HG03460 (cell line): ENCODE measurements around the gene PPM1N.

ENCODE experiments used
- ATAC-seq: cut with Tn5 transposase; IDR thresholded peaks from one replicate; pipeline ENCODE4 v1.9.1; 2021; ENCODE audit not compliant: unreplicated experiment

The PPM1N gene, protein sequence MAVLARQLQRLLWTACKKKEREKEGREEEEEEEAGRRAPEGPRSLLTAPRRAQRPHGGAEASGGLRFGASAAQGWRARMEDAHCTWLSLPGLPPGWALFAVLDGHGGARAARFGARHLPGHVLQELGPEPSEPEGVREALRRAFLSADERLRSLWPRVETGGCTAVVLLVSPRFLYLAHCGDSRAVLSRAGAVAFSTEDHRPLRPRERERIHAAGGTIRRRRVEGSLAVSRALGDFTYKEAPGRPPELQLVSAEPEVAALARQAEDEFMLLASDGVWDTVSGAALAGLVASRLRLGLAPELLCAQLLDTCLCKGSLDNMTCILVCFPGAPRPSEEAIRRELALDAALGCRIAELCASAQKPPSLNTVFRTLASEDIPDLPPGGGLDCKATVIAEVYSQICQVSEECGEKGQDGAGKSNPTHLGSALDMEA

DNA sequence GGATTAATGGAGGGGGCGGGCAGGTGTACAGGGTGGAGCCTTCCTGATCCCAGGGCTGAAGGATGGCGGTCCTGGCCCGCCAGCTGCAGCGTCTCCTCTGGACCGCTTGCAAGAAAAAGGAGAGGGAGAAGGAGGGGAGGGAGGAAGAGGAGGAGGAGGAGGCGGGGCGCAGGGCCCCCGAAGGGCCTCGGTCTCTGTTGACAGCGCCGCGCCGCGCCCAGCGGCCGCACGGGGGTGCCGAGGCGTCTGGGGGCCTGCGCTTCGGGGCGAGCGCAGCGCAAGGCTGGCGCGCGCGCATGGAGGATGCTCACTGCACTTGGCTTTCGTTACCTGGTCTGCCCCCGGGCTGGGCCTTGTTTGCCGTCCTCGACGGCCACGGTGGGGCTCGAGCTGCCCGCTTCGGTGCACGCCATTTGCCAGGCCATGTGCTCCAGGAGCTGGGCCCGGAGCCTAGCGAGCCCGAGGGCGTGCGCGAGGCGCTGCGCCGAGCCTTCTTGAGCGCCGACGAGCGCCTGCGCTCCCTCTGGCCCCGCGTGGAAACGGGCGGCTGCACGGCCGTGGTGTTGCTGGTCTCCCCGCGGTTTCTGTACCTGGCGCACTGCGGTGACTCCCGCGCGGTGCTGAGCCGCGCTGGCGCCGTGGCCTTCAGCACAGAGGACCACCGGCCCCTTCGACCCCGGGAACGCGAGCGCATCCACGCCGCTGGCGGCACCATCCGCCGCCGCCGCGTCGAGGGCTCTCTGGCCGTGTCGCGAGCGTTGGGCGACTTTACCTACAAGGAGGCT lies at the start of gene PPM1N:
Gene PPM1N (plus strand): TSS at position 33 of the 785 bp plus-strand sequence. CDS start 30 bp downstream, at position 63.
- no peak for ATAC-seq

DNA sequence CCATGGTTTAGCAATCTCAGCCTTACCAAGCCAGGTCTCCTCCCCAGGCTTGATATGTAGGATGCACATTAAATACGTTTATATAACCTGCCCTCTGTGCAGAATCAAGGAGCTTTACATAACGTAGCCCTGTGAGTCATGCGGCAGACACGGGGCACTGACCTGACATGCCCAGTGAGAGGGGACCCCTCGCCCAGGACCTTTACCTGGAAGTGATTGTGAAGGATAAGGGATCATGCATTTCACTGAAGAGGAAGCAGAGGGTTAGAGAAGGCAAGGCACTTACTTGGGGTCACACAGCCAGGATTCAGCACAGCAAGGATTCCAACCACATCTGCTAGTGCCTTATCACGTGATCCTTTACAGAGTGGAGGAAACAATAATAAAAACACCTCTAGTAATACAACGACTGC lies 49.4 kb upstream of the PPM1N start:
- no peak for ATAC-seq

DNA sequence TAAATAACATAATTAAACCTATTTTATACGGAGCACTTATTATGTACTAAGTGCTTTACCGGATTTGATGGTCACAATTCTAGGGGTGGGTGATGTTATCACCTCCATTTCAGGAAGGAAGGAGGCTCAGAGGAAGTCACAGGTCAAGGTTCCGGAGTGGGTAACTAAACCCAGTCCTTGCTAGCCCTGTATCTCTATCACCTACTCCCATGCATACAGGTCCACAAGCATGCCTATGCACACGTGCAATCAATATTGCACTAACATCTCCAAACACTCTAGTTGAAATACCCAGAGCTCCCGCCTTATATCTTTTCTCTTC lies 48.3 kb upstream of the PPM1N start:
- no peak for ATAC-seq

DNA sequence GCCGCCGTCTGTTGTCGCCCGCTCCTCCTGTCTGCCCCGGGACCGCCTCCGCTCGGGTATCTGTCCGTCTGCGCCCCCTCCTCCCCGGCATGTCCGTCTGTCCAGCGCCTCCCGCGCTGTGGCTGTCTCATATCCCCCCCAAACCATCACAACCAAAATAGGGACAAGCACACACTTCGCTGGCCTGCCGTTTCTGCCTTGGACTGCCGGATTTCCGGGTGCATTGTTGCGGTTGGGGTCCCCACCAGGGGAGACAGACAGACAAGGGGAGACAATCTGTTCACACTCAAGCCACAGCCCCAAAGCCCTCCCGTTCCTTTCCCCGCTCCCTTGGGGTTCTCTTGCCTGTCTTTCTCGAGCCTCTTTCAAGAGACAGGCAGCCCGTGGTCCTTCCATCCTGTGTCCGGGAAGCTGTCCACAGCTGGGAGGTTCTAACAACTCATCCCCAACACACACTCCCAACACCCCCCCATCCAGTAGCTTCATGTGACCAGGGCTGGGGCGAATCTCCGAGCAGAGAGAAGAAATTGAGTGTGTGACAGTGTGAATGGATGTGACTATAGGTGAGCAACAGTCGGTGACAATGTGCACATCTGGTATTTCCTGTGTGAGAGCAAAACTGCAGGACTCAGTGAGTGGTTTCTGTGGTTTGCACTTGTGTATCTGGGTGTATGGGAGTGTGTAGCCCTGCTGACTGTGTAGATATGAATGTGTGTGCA lies 47.0 kb upstream of the PPM1N start:
- ATAC-seq: peak; percentile 11

DNA sequence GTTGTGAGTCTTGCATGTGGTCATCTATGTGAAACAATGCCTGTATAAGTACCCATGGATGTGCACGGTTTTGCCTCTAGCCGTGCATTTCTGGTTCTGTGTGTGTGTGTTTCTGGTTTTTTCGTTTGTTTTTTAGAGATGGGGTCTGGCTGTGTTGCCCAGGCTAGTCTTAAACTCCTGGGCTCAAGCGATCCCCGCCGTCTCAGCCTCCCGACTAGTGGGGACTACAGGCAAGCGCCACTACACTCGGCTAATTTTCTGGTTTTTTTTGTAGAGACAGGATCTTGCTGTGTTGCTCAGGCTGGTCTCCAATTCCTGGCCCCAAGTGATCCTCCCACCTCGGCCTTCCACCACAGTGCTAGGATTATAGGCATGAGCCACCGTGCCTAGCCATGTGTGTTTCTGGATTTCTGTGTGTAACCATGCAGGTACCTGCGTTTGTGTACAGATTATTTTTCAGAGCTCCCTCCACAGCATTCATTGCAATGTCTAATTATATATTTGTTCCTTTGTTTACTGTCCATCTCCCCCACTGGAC lies 46.3 kb upstream of the PPM1N start:
- ATAC-seq: no peak

DNA sequence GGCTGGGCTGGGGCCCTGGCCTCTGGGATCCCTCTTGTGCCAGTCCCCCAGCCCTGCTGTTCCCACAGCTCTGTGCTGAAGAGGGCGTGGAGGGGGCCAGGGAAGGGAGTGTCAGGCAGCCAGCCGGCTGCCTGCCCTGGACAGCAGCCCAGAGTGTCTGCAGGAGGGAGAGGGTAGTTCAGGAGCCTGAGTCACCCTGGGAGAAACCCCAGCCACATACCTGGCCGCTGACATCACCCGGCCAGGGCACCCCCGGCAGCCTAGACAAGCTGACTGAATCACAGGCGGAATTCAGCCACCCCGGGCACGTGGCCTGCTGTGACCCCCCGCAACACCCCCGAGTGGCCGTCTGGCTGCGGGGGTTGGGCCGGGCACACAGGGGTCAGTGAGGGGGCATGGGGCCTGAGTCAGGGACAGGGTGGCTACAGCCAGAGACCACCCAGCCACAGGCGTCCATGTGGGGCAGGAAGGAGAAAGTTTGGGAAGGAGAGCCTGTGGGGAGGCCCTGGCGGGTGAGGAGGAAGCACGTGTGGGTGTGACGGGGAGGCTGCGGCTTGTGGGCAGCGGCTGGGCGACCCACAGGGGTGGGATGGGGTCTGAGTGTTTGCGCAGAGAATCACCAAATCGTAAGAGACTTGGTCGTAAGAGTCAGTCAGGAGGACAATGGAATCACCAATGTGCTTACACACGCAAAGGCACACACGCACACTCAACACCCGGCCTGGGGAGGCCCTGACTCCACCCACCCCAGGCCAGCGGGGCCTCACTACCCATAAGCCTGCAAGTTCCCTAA lies 42.3 kb upstream of the PPM1N start:
- no peak for ATAC-seq

DNA sequence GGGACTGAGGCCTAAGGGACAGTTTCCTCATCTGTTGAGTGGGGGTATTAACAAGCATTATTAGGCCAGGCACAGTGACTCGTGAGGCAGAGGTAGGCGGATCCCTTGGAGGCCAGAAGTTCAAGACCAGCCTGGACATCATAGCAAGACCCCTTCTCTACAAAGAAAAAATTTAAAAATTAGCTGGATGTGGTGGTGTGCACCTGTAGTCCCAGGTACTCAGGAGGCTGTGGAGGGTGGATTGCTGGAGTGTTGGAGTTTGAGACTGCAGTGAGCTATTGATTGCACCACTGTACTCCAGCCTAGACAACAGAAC lies 41.8 kb upstream of the PPM1N start:
- no peak for ATAC-seq

DNA sequence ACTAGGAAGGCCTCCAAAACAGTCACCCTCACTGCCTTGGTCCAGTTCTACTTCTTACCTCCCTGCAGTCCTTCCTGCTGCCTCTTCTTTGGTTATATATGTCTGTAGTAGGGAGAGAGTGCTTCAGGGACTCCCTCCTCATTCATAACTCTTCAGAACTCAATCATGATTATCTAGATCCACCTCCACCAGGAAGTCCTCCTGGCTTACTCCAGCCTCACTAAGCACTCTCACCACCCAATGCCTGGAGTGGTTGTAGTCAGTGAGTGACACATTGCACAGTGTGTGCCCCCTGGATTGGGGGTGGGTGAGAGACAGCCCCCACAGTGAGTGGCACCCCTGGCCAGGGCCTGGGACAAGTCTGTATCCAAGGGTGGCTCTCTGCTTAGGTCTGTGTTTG lies 40.5 kb upstream of the PPM1N start:
- no peak for ATAC-seq

DNA sequence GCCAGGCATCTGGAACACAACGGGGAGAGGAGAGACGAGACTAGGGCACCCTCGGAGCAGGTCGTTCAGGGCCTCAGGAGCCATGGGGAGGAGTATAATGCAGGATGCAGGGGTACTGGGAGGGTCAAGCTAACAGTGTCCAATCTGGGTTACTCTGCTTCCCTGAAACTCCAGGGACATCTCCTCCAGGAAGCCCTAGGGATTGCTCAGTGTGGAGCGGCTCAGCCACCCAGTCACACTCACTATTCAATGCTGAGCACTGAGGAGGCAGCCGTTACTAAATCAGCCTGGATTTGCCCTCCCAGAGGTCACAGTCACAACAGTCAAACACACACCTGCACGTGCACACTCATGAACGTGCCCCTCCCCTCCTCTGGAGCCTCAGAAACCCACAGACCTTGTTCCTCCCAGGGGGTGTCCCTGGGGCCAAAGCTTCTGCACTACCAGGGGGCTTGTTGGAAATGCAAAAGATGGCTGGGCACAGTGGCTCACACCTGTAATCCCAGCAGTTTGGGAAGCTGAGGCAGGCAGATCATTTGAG lies 37.4 kb upstream of the PPM1N start:
- no peak for ATAC-seq

DNA sequence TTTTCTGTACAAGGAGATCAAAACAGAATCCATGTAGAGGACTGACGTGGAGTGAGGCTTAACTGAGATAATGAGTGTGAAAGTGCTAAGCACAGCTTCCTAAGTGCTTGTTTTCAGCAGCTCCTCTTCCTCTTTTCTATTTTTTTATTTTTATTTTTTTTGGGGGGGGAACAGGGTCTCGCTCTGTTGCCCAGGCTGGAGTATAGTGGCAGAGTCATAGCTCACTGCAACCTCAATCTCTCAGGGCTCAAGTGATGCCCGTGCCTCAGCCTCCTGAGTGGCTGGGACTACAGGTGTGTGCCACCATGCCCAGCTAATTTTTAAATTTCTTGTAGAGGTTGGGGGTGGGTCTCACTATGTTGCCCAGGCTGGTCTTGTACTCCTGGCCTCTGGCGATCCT lies 36.1 kb upstream of the PPM1N start:
- ATAC-seq: no peak

DNA sequence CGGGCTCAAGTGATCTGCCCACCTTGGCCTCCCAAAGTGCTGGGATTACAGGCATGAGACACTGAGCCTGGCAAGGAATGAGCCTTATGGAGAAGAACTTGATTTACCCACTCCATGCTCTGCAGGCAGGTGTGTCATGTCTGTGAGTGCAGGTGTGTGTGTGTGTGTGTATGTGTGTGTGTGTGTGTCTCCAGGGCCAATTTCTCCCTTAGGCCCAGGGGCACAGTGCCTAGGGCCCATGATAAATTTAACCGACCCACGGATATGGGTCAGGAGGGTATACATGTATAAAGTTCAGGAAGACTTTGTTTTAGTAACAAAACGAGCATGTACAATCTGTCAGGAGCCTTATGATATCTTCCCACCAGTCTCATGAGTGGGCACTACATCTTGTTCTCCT lies 35.0 kb upstream of the PPM1N start:
- ATAC-seq: no peak

DNA sequence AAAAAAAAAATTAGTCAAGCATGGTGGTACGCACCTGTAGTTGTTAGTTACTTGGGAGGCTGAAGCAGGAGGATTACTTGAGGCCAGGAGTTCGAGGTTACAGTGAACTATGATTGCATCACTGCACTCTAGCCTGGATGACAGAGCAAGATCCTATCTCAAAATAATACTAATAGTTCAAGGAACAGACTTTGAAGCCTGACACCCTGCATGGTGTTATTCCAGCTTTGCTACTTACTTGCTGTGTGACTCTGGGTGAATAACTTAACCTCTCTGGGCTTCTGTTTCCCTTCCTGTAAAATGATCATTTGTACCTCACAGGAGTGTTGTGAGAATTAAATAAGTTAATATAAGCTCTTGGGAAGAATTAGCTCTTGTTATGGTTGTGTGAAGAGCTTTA lies 34.0 kb upstream of the PPM1N start:
- ATAC-seq: no peak

DNA sequence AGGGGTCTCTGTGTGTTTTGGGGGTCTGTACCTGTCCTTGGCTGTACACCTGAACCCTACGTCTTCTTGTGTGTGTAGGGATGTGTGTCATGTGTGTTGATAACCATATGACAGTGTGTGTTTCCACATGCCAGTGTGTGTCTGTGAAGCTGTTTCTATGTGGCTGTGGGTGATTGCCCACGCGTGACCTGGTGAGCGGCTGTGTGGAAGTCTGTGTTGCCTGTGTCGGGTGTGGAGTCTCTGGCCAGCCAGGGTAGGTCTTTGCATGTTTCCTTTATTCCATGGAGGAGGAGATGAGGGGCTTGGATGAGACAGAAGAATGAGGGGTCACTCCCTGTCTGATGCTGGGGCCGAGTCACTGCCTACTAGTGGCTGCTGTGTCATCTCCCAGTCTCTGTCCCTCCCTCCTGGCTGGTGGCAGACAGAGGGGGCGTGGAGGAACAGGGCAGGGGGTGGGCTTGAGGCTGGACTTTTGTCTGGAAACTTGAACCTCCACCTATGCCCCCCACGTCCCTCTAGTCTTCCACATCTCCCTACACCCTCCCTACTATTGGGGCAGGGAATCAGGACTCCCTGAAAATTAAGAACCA lies 33.3 kb upstream of the PPM1N start:
- no peak for ATAC-seq

DNA sequence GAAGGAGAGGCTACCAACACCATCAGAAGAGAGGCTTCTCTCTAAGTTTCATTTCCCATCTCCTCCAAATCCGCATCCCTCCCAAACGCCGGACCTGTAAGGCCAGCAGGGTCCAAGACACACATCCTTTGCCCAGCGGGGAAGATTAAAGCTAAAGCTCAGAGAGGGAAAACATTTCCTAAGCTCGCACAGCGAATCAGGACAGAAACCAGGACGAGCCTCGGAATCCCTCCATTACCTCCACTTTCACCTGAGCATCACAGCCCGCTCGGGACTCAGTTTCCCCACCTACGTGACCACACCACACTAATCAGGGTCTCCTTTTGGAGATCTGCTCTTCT lies 31.2 kb upstream of the PPM1N start:
- ATAC-seq: no peak

DNA sequence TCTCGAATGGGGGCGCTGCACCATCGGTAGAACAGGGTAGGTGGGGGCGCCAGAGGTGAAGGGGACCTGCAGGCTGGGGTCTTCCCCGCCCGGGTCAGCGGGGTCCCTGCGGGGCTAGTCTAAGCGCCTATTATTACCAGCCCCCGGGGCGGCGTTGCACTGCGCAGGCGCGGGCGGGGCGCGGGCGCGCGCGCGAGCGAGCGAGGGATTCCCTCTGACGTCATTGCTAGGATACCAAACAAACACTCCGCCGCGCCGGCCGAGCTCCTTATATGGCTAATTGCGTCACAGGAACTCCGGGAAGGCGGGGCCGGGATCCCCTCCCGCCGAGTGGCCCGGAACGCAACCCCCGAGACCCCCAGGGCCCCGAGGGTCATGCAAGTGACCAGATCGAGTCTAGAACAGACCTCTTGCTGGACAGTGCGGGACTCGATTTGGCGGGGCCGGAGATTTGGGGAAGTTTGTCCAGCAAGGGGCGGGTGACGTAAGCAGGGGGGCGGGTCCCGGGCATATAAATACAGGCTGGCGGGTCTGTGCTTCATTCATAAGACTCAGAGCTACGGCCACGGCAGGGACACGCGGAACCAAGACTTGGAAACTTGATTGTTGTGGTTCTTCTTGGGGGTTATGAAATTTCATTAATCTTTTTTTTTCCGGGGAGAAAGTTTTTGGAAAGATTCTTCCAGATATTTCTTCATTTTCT lies 30.6 kb upstream of the PPM1N start, which contains the start of gene FOSB:
Gene FOSB (plus strand): TSS at position 541 of the 703 bp plus-strand sequence. CDS start 591 bp downstream, outside the sequence.
- ATAC-seq: peak; percentile 41

DNA sequence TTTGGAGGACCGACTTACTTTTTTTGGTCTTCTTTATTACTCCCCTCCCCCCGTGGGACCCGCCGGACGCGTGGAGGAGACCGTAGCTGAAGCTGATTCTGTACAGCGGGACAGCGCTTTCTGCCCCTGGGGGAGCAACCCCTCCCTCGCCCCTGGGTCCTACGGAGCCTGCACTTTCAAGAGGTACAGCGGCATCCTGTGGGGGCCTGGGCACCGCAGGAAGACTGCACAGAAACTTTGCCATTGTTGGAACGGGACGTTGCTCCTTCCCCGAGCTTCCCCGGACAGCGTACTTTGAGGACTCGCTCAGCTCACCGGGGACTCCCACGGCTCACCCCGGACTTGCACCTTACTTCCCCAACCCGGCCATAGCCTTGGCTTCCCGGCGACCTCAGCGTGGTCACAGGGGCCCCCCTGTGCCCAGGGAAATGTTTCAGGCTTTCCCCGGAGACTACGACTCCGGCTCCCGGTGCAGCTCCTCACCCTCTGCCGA lies 30.0 kb upstream of the PPM1N start:
- no peak for ATAC-seq

DNA sequence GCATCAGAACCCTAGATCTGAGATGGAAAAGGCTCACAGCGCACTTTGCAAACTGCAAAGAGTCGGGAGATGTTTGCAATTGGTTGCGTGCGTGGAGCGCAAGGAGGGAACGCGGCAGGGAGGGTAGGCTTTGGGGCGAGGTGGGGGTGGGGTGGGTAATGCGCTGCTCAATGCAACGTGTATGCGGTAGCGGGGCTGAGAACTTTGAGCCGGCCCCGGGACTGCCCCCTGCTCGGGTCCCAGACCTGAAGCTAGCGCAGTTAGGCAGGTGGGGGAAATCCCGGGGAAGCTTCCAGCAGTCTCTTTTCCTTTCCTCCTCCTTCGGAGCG lies 29.5 kb upstream of the PPM1N start:
- peak; percentile 21 for ATAC-seq

DNA sequence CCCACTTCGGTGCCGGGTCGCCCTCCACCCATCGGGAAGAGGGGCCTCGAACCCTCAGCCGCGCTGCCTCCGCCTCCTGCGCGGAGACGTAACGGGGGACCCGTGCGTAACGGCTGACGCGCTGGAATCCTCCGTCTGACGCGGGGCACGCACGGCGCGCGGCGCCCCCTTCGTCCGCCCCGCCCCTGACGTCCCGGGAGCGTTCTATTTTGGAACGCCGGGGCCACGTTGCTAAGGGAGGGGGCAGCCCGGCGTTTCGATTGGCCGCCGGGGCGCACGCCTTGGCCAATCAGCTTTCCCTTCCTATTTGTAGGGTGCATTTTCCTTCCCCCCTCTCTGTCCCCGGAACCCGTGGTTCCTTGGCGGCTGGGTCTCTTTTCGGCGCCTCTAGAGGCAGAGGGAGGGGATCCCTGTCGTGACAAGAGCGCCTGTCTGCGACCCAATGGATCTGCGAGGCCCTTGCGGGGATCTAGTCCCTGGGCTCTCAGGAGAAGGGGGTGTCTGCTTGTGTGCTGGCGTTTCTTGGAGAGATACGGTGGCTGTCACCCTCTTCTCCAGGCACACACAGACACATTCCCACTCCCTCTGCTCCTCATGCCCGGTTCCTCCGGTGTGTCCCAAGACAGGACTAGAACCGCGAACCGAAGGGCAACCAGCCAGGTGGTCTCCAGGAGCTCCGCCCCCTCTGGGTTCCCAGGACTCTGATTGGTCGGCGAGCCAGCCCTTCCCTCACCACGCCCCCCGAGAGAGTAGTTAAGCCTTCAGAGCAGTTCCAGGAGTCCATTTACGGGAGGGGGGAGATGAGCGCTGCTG lies 28.9 kb upstream of the PPM1N start:
- ATAC-seq: peak; percentile 57
